PC-3 (cell line): Measurements from ENCODE around the gene TPRG1. TPM values are rescaled to one million over a fixed set of nuclear protein-coding genes. Genes with fewer than 3 reads are reported as not detected.

Experiments
- ATAC-seq: fragments of 200-7000 bp; cut with Tn5 transposase; 2 replicates; pipeline ENCODE4 v1.9.1; 2020; ENCODE audit warnings: mild to moderate bottlenecking, moderate library complexity
- BruUV-seq: library from RNA; stranded (reverse); fragments of 400-500 nt; replicated peaks from 2 replicates; lab custom pipeline; 2021; lab: Mats Ljungman, UMichigan
- CTCF ChIA-PET: fragments of 300-600 bp; sonication (Branson Sonifier 250); formaldehyde crosslinking; loops from one replicate; lab custom pipeline; 2022; ENCODE audit warnings: antibody characterized with exemption; lab: Charles Lee
- POLR2A ChIA-PET: fragments of 300-600 bp; sonication (Branson Sonifier 250); formaldehyde crosslinking; loops from one replicate; lab custom pipeline; 2022; ENCODE audit warnings: antibody characterized with exemption; ENCODE audit not compliant: unreplicated experiment; lab: Charles Lee
- DNase-seq: peaks from one replicate; pipeline ENCODE4 v3.0.0-alpha.2; 2015
- H2AFZ ChIP-seq: fragments of 300-600 bp; sonication (generic); 2 replicates; pipeline ENCODE4 v1.6.0; 2016; ENCODE audit warnings: antibody characterized with exemption, low read length
- H3F3A ChIP-seq: fragments of 300-600 bp; sonication (generic); one replicate; pipeline ENCODE4 v1.6.0; 2017; ENCODE audit warnings: antibody characterized with exemption, low read length, control low read depth, mild to moderate bottlenecking; ENCODE audit not compliant: unreplicated experiment
- H3K27ac ChIP-seq: fragments of 300-600 bp; sonication (generic); 2 replicates; pipeline ENCODE4 v1.5.1; 2016; ENCODE audit warnings: mild to moderate bottlenecking, low read length
- H3K27me3 ChIP-seq: fragments of 300-600 bp; sonication (generic); 2 replicates; pipeline ENCODE4 v1.6.1; 2016; ENCODE audit warnings: low read length, mixed read lengths
- H3K36me3 ChIP-seq: fragments of 300-600 bp; sonication (generic); 2 replicates; pipeline ENCODE4 v1.6.1; 2016; ENCODE audit warnings: low read depth, mixed run types, low read length, mixed read lengths
- H3K4me1 ChIP-seq: fragments of 300-600 bp; sonication (generic); 2 replicates; pipeline ENCODE4 v1.5.1; 2016; ENCODE audit warnings: low read length; ENCODE audit not compliant: insufficient read depth
- H3K4me2 ChIP-seq: fragments of 300-600 bp; sonication (generic); 2 replicates; pipeline ENCODE4 v1.6.0; 2016; ENCODE audit warnings: low read length
- H3K4me3 ChIP-seq: fragments of 300-600 bp; sonication (generic); 2 replicates; pipeline ENCODE4 v1.5.1; 2016; ENCODE audit warnings: mild to moderate bottlenecking, low read length, mixed read lengths
- H3K79me2 ChIP-seq: fragments of 300-600 bp; sonication (generic); 2 replicates; pipeline ENCODE4 v1.6.1; 2017; ENCODE audit warnings: low read length, mixed read lengths
- H3K9ac ChIP-seq: fragments of 300-600 bp; sonication (generic); 2 replicates; pipeline ENCODE4 v1.6.0; 2016; ENCODE audit warnings: mild to moderate bottlenecking, low read length
- H3K9me2 ChIP-seq: fragments of 300-600 bp; sonication (generic); replicated peaks from 2 replicates; pipeline ENCODE4 v1.6.1; 2016; ENCODE audit warnings: mixed run types, low read length, mixed read lengths
- H3K9me3 ChIP-seq: fragments of 300-600 bp; sonication (generic); 2 replicates; pipeline ENCODE4 v1.6.1; 2016; ENCODE audit warnings: low read length, mixed read lengths
- H4K20me1 ChIP-seq: fragments of 300-600 bp; sonication (generic); 2 replicates; pipeline ENCODE4 v1.6.1; 2016; ENCODE audit warnings: low read length, mixed read lengths
- EZH2 ChIP-seq: fragments of 300-600 bp; sonication (generic); IDR thresholded peaks from one replicate; pipeline ENCODE4 v1.6.1; 2017; ENCODE audit warnings: antibody characterized with exemption, mild to moderate bottlenecking, low read length; ENCODE audit not compliant: unreplicated experiment
- EZH2phosphoT487 ChIP-seq: fragments of 300-600 bp; sonication (generic); IDR thresholded peaks from 2 replicates; pipeline ENCODE4 v1.6.1; 2018; ENCODE audit warnings: mild to moderate bottlenecking, antibody characterized with exemption, low read length, borderline replicate concordance
- intact Hi-C: fragments of 100-400 bp; cut with micrococcal nuclease; formaldehyde crosslinking; loops from 2 replicates; pipeline ENCODE4 v1.9.0; 2023
- total RNA-seq: library from RNA; depleted of rRNA; stranded (reverse); fragments of >200 nt; gene quantifications from 2 replicates; pipeline ENCODE4 v1.2.3, GENCODE V29; 2014
- TF ChIP-seq, protein P1 (sequence below): fragments of 300-600 bp; sonication (generic); conservative IDR thresholded peaks from 2 replicates; pipeline ENCODE4 v1.5.1; 2017; ENCODE audit warnings: antibody characterized with exemption, low read depth, mild to moderate bottlenecking, low read length

Gene TPRG1
- total RNA-seq, 1 experiment from 2014 or later = 1.2 TPM

DNA sequence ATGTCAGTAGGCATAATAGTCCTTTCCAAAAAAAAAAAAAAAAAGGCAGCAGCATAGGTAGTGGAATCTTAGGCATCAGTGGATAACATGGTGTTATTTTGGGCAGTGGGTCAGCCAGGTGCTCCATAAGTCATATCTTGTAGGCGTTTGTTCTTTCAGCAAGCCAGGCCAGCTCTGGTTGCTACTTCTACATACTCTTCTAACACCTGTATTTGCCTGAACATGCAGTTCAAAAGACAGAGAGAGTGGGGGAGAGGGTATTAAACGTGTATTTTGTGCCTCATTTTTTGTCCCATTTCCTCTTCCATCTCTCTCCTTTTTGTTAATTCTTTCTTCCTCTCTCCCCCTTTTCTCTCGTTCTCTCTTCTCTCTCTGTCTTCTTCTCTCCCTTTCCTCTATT lies 110.4 kb downstream of the TPRG1 start:
- intact Hi-C loops = no loop called here
- DNase-seq (no peak), ATAC-seq (no peak)
- Histone ChIP-seq H3F3A (no peaks in the 10 kb centered on the region), H3K27ac (no peak overlapping the region), H3K79me2 (no peaks in the 10 kb centered on the region), H3K4me3 (no peak overlapping the region), H3K36me3 (no peaks in the 10 kb centered on the region), H3K9ac (no peak overlapping the region), H2AFZ (no peak overlapping the region), H3K27me3 (no peaks in the 10 kb centered on the region), H3K4me2 (no peak overlapping the region), H3K4me1 (peaks cover 7% of the 10 kb centered on the region), H3K9me2 (no peaks in the 10 kb centered on the region), H3K9me3 (no peaks in the 10 kb centered on the region), H4K20me1 (no peaks in the 10 kb centered on the region)
- POLR2A ChIA-PET = no interaction called here
- TF ChIP-seq EZH2phosphoT487 = no peak
- TF ChIP-seq EZH2 = no peak
- TF ChIP-seq, protein P1, sequence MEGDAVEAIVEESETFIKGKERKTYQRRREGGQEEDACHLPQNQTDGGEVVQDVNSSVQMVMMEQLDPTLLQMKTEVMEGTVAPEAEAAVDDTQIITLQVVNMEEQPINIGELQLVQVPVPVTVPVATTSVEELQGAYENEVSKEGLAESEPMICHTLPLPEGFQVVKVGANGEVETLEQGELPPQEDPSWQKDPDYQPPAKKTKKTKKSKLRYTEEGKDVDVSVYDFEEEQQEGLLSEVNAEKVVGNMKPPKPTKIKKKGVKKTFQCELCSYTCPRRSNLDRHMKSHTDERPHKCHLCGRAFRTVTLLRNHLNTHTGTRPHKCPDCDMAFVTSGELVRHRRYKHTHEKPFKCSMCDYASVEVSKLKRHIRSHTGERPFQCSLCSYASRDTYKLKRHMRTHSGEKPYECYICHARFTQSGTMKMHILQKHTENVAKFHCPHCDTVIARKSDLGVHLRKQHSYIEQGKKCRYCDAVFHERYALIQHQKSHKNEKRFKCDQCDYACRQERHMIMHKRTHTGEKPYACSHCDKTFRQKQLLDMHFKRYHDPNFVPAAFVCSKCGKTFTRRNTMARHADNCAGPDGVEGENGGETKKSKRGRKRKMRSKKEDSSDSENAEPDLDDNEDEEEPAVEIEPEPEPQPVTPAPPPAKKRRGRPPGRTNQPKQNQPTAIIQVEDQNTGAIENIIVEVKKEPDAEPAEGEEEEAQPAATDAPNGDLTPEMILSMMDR = no peak
- no TSS peak for BruUV-seq
- CTCF ChIA-PET = no interaction called here

DNA sequence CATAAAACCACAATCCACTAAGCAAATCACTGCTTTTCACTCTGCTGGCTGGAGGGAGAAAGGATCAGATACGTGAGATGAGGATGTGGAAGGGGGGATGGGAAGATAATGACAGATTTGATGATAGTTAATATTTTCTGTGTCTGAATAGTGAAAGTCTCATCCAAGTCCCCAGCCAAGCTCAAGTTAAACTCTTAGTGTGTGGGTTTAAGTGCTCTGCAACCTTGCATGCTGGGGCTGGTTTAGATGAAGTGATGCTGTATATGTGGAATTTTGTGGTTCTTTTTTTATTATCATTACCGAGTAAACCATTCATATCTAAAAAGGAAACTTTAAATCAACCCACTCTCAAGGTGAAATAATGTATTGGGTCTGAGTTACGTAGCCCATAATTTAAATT lies 111.0 kb downstream of the TPRG1 start:
- TF ChIP-seq EZH2phosphoT487 (no peak), EZH2 (no peak)
- TF ChIP-seq, protein P1 = no peak
- CTCF ChIA-PET = no interaction called here
- ATAC-seq = no peak
- no peaks in the 10 kb centered on the region for H3K9me2 ChIP-seq
- intact Hi-C loops = no loop called here
- POLR2A ChIA-PET = no interaction called here
- H4K20me1 ChIP-seq = no peaks in the 10 kb centered on the region
- no peak overlapping the region for H3K9ac ChIP-seq
- H3K27ac ChIP-seq = no peak overlapping the region
- DNase-seq = no peak
- no peak overlapping the region for H3K4me3 ChIP-seq
- H3K79me2 ChIP-seq = no peaks in the 10 kb centered on the region
- no peaks in the 10 kb centered on the region for H3F3A ChIP-seq
- BruUV-seq = no TSS peak
- H3K9me3 ChIP-seq = no peaks in the 10 kb centered on the region
- peaks cover 1% of the 10 kb centered on the region for H3K4me1 ChIP-seq
- no peak overlapping the region for H2AFZ ChIP-seq
- no peak overlapping the region for H3K4me2 ChIP-seq
- H3K27me3 ChIP-seq = no peaks in the 10 kb centered on the region
- H3K36me3 ChIP-seq = no peaks in the 10 kb centered on the region

DNA sequence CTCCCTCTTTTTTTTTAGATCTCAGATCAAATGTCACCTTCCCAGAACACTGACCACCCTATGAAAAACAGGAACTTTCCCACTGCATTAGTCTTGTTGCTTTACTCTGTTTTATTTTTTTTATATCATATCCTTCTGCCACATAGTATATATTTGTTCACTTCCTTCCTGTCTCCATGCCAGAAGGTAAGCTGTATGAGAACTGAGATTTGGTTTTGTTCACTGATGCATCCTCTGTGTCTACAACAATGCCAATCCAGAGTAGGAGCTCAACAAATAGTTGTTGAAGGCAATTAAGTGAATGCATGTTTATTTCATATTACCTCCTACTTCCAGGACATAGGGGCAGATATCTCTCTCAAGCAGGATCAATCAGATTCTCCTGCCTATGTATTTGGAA lies 114.4 kb downstream of the TPRG1 start:
- H3K9ac ChIP-seq = no peak overlapping the region
- intact Hi-C loops = no loop called here
- H3K79me2 ChIP-seq = no peaks in the 10 kb centered on the region
- TF ChIP-seq, protein P1 = no peak
- no peak for TF ChIP-seq EZH2
- TF ChIP-seq EZH2phosphoT487 = no peak
- no peak overlapping the region for H3K27ac ChIP-seq
- H3K4me2 ChIP-seq = no peak overlapping the region
- H3K4me1 ChIP-seq = no peaks in the 10 kb centered on the region
- no peaks in the 10 kb centered on the region for H3F3A ChIP-seq
- H3K9me2 ChIP-seq = no peaks in the 10 kb centered on the region
- no peaks in the 10 kb centered on the region for H3K36me3 ChIP-seq
- no peak overlapping the region for H3K4me3 ChIP-seq
- no peaks in the 10 kb centered on the region for H4K20me1 ChIP-seq
- POLR2A ChIA-PET = no interaction called here
- H3K27me3 ChIP-seq = no peaks in the 10 kb centered on the region
- BruUV-seq = no TSS peak
- ATAC-seq (no peak; the same call in 1 of the 2 replicates), DNase-seq (no peak)
- CTCF ChIA-PET = no interaction called here
- H3K9me3 ChIP-seq = no peaks in the 10 kb centered on the region
- H2AFZ ChIP-seq = no peak overlapping the region
